Upper lobe of right lung (tissue), 1 donor: ENCODE data around the gene LCE1B. TPM values are rescaled to one million over a fixed set of nuclear protein-coding genes. Genes with fewer than 3 reads are reported as not detected.

ENCODE experiments used
- ATAC-seq: fragments of 200-7000 bp; cut with Tn5 transposase; one replicate; pipeline ENCODE4 v1.9.1; 2020; ENCODE audit warnings: mild to moderate bottlenecking, moderate library complexity
- DNase-seq: peaks from one replicate; pipeline ENCODE4 v3.0.0-alpha.2; 2020
- H3K27ac ChIP-seq: fragments of 200-600 bp; one replicate; pipeline ENCODE4 v1.8.0; 2022
- H3K27me3 ChIP-seq: fragments of 200-600 bp; one replicate; pipeline ENCODE4 v1.8.0; 2022; ENCODE audit warnings: mild to moderate bottlenecking
- H3K36me3 ChIP-seq: fragments of 200-600 bp; one replicate; pipeline ENCODE4 v1.8.0; 2022
- H3K4me1 ChIP-seq: fragments of 200-600 bp; one replicate; pipeline ENCODE4 v1.8.0; 2022
- H3K4me3 ChIP-seq: fragments of 200-600 bp; one replicate; pipeline ENCODE4 v1.8.0; 2022; ENCODE audit warnings: mild to moderate bottlenecking
- H3K9me3 ChIP-seq: fragments of 200-600 bp; one replicate; pipeline ENCODE4 v1.8.0; 2022
- CTCF ChIP-seq: fragments of 200-600 bp; IDR thresholded peaks from one replicate; pipeline ENCODE4 v1.8.0; 2022; ENCODE audit warnings: antibody characterized with exemption
- intact Hi-C: fragments of 100-400 bp; cut with DNase I; formaldehyde crosslinking; loops from one replicate; pipeline ENCODE4 v1.11.0; 2022
- total RNA-seq: library from RNA; stranded (reverse); fragmentation: NEBNext Ultra II Directional; extraction: Animal tissue kit (Norgen Biotek cat#: 25700); gene quantifications from one replicate; pipeline ENCODE4 v1.2.1, GENCODE V29; 2021
- donor health status: DM: no; HTN: yes; CAD: no; lungs with severe emphysema.

Gene LCE1B
- total RNA-seq, 1 donor from 2014 or later = not detected

GRCh38 chr1:152861374-152861773 lies 49.6 kb downstream of the LCE1B start:
- Histone ChIP-seq H3K27ac (no peak overlapping the region), H3K36me3 (no peaks in the 10 kb centered on the region), H3K27me3 (no peaks in the 10 kb centered on the region), H3K9me3 (no peaks in the 10 kb centered on the region), H3K4me1 (no peaks in the 10 kb centered on the region), H3K4me3 (no peak overlapping the region)
- no peak for DNase-seq
- no peak for ATAC-seq
- TF ChIP-seq CTCF = no peak
- intact Hi-C loops = no loop called here

Other genes starting within 250 kb of the LCE1B start
- not detected for gene LCE3E, start 245.2 kb upstream of the LCE1B start, total RNA-seq
- gene LCE3D, start 231.5 kb upstream of the LCE1B start, total RNA-seq = not detected
- gene LCE3C, start 211.7 kb upstream of the LCE1B start, total RNA-seq = not detected
- not detected for gene LCE3B, start 198.2 kb upstream of the LCE1B start, total RNA-seq
- gene LCE3A, start 188.9 kb upstream of the LCE1B start, total RNA-seq = not detected
- gene LCE2D, start 148.6 kb upstream of the LCE1B start, total RNA-seq = not detected
- not detected for gene LCE2C, start 136.7 kb upstream of the LCE1B start, total RNA-seq
- not detected for gene LCE2B, start 125.8 kb upstream of the LCE1B start, total RNA-seq
- not detected for gene LCE2A, start 113.6 kb upstream of the LCE1B start, total RNA-seq
- gene LCE4A, start 103.8 kb upstream of the LCE1B start, total RNA-seq = not detected
- gene KPRP, start 53.9 kb upstream of the LCE1B start, total RNA-seq = not detected
- gene LCE1F, start 36.8 kb upstream of the LCE1B start, total RNA-seq = not detected
- gene LCE1E, start 25.7 kb upstream of the LCE1B start, total RNA-seq = not detected
- not detected for gene LCE1D, start 15.2 kb upstream of the LCE1B start, total RNA-seq
- not detected for gene LCE1C, start 5.3 kb upstream of the LCE1B start, total RNA-seq
- not detected for gene LCE1A, start 15.5 kb downstream of the LCE1B start, total RNA-seq
- gene LCE6A, start 30.9 kb downstream of the LCE1B start, total RNA-seq = not detected
- gene LCE7A, start 48.0 kb downstream of the LCE1B start, total RNA-seq = not detected
- not detected for gene SMCP, start 66.4 kb downstream of the LCE1B start, total RNA-seq
- not detected for gene IVL, start 96.6 kb downstream of the LCE1B start, total RNA-seq
- not detected for gene SPRR5, start 135.2 kb downstream of the LCE1B start, total RNA-seq
- gene SPRR4, start 158.7 kb downstream of the LCE1B start, total RNA-seq = not detected
- gene SPRR1A, start 172.1 kb downstream of the LCE1B start, total RNA-seq = not detected
- not detected for gene SPRR3, start 189.8 kb downstream of the LCE1B start, total RNA-seq
- not detected for gene SPRR1B, start 219.2 kb downstream of the LCE1B start, total RNA-seq
- not detected for gene SPRR2D, start 229.1 kb downstream of the LCE1B start, total RNA-seq
- not detected for gene SPRR2A, start 245.5 kb downstream of the LCE1B start, total RNA-seq